GM18867 (cell line): Measurements from ENCODE around the gene MTTP.

Experiments used
- ATAC-seq: cut with Tn5 transposase; IDR thresholded peaks from one replicate; pipeline ENCODE4 v1.9.1; 2021; ENCODE audit warnings: mild to moderate bottlenecking, moderate library complexity; ENCODE audit not compliant: unreplicated experiment

MTTP gene

GRCh38 chr4:99665983-99666382, 91.4 kb downstream of the MTTP start:
- no peak for ATAC-seq

GRCh38 chr4:99668472-99668871, 93.8 kb downstream of the MTTP start:
- ATAC-seq, result no peak

- no peak for ATAC-seq
Measured at GRCh38 chr4:99669084-99669483, 94.5 kb downstream of the MTTP start.

- no peak for ATAC-seq
Measured at GRCh38 chr4:99670409-99671073, 95.9 kb downstream of the MTTP start.
